ENCODE results near the gene C5orf58.
"Not testable (repeated sequence)": the region's sequence is repeated elsewhere in the genome, so short reads cannot be mapped to it uniquely, and the experiment has no call there.

C5orf58 gene

GRCh38 chr5:170247363-170247762 is 14.6 kb downstream of the C5orf58 start:
- DNase-seq (ENCODE audit: low read depth), result no peak
- TF ChIP-seq CTCF (IDR thresholded peaks at IDR 0.05; ENCODE audit: insufficient read depth, low read depth, low read length, missing control alignments), result no peak
- H3K4me3 ChIP-seq (ENCODE audit: low read depth, low read length), result no peak overlapping the region

- TF ChIP-seq CTCF (IDR thresholded peaks at IDR 0.05; ENCODE audit: insufficient read depth, low read depth, low read length, missing control alignments), result no peak
- no peak for DNase-seq (ENCODE audit: low read depth)
- H3K4me3 ChIP-seq (ENCODE audit: low read depth, low read length), result no peak overlapping the region
Observed at GRCh38 chr5:170248172-170248930, 15.6 kb downstream of the C5orf58 start.

- not testable (repeated sequence) for H3K4me3 ChIP-seq (ENCODE audit: low read depth, low read length); DNase-seq (ENCODE audit: low read depth)
Observed at GRCh38 chr5:170248931-170249227, 16.1 kb downstream of the C5orf58 start.

GRCh38 chr5:170249355-170249754 is 16.6 kb downstream of the C5orf58 start:
- H3K4me3 ChIP-seq (ENCODE audit: low read depth, low read length), result no peak overlapping the region
- no peak for TF ChIP-seq CTCF (IDR thresholded peaks at IDR 0.05; ENCODE audit: insufficient read depth, low read depth, low read length, missing control alignments)
- DNase-seq (ENCODE audit: low read depth), result no peak

GRCh38 chr5:170250810-170251317 is 18.1 kb downstream of the C5orf58 start:
- no peak for DNase-seq (ENCODE audit: low read depth)
- TF ChIP-seq CTCF (IDR thresholded peaks at IDR 0.05; ENCODE audit: insufficient read depth, low read depth, low read length, missing control alignments), result no peak
- H3K4me3 ChIP-seq (ENCODE audit: low read depth, low read length), result no peak overlapping the region

- DNase-seq (ENCODE audit: low read depth), result no peak
- no peak overlapping the region for H3K4me3 ChIP-seq (ENCODE audit: low read depth, low read length)
- TF ChIP-seq CTCF (IDR thresholded peaks at IDR 0.05; ENCODE audit: insufficient read depth, low read depth, low read length, missing control alignments), result no peak
Observed at GRCh38 chr5:170251462-170251861, 18.7 kb downstream of the C5orf58 start.

GRCh38 chr5:170252109-170252508 is 19.3 kb downstream of the C5orf58 start:
- no peak for DNase-seq (ENCODE audit: low read depth)
- no peak overlapping the region for H3K4me3 ChIP-seq (ENCODE audit: low read depth, low read length)
- TF ChIP-seq CTCF (IDR thresholded peaks at IDR 0.05; ENCODE audit: insufficient read depth, low read depth, low read length, missing control alignments), result no peak
